Neural progenitor cell (in vitro differentiated cells): Measurements from ENCODE around the gene RIOK1. TPM values are rescaled to one million over a fixed set of nuclear protein-coding genes. Genes with fewer than 3 reads are reported as not detected.

Source experiments
- DNase-seq: peaks from one replicate; pipeline ENCODE4 v3.0.0-alpha.2; 2016; ENCODE audit warnings: low spot score
- H2AFZ ChIP-seq: fragments of 200-600 bp; sonication (generic); replicated peaks from 2 replicates; pipeline ENCODE4 v1.6.1; 2016; ENCODE audit warnings: antibody characterized with exemption
- H3F3A ChIP-seq: fragments of 200-600 bp; sonication (generic); 2 replicates; pipeline ENCODE4 v1.6.1; 2016; ENCODE audit warnings: antibody characterized with exemption, low read depth
- H3K27ac ChIP-seq: fragments of 200-600 bp; sonication (generic); 2 replicates; pipeline ENCODE4 v1.5.1; 2016; ENCODE audit warnings: mild to moderate bottlenecking
- H3K27me3 ChIP-seq: fragments of 200-600 bp; sonication (generic); 2 replicates; pipeline ENCODE4 v1.6.1; 2016; ENCODE audit warnings: mild to moderate bottlenecking, moderate library complexity
- H3K36me3 ChIP-seq: fragments of 200-600 bp; sonication (generic); 2 replicates; pipeline ENCODE4 v1.5.1; 2016
- H3K4me1 ChIP-seq: fragments of 200-600 bp; sonication (generic); 2 replicates; pipeline ENCODE4 v1.6.1; 2016; ENCODE audit warnings: mixed run types
- H3K4me2 ChIP-seq: fragments of 200-600 bp; sonication (generic); 2 replicates; pipeline ENCODE4 v1.6.1; 2016
- H3K4me3 ChIP-seq: fragments of 200-600 bp; sonication (generic); 2 replicates; pipeline ENCODE4 v1.5.1; 2016
- H3K79me2 ChIP-seq: fragments of 200-600 bp; sonication (generic); 2 replicates; pipeline ENCODE4 v1.6.1; 2016; ENCODE audit warnings: low read depth
- H3K9ac ChIP-seq: fragments of 200-600 bp; sonication (generic); 2 replicates; pipeline ENCODE4 v1.6.1; 2016
- H3K9me3 ChIP-seq: fragments of 200-600 bp; sonication (generic); 2 replicates; pipeline ENCODE4 v1.5.1; 2016; ENCODE audit warnings: low read depth
- H4K20me1 ChIP-seq: fragments of 200-600 bp; sonication (generic); 2 replicates; pipeline ENCODE4 v1.6.1; 2016; ENCODE audit warnings: low read depth
- H3K27ac Mint-ChIP-seq: 3 replicates; pipeline ENCODE4 v1.8.0; 2021; ENCODE audit warnings: mixed read lengths
- H3K27me3 Mint-ChIP-seq: 2 replicates; pipeline ENCODE4 v1.8.0; 2022; ENCODE audit warnings: low read depth, mild to moderate bottlenecking, inconsistent platforms, moderate library complexity, mixed read lengths; ENCODE audit not compliant: insufficient read depth
- H3K36me3 Mint-ChIP-seq: 3 replicates; pipeline ENCODE4 v1.8.0; 2021; ENCODE audit warnings: mixed read lengths
- H3K4me1 Mint-ChIP-seq: 3 replicates; pipeline ENCODE4 v1.8.0; 2021; ENCODE audit warnings: mixed read lengths
- H3K4me3 Mint-ChIP-seq: 3 replicates; pipeline ENCODE4 v1.8.0; 2021; ENCODE audit warnings: mild to moderate bottlenecking, moderate library complexity, mixed read lengths
- H3K9me3 Mint-ChIP-seq: 3 replicates; pipeline ENCODE4 v1.8.0; 2020; ENCODE audit warnings: mixed read lengths
- CTCF ChIP-seq: fragments of 200-600 bp; sonication (generic); IDR thresholded peaks from 2 replicates; pipeline ENCODE4 v1.5.1; 2017; ENCODE audit warnings: antibody characterized with exemption, mild to moderate bottlenecking
- EZH2 ChIP-seq: fragments of 200-600 bp; sonication (generic); IDR thresholded peaks from 2 replicates; pipeline ENCODE4 v1.6.1; 2017; ENCODE audit warnings: antibody characterized with exemption, mild to moderate bottlenecking, moderate library complexity
- EZH2phosphoT487 ChIP-seq: fragments of 200-600 bp; sonication (generic); IDR thresholded peaks from 2 replicates; pipeline ENCODE4 v1.6.1; 2017; ENCODE audit warnings: antibody characterized with exemption
- total RNA-seq: library from RNA; depleted of rRNA; stranded (reverse); fragments of >200 nt; gene quantifications from 2 replicates; pipeline ENCODE4 v1.2.3, GENCODE V29; 2015; ENCODE audit warnings: low replicate concordance

RIOK1 gene
- total RNA-seq, 1 donor from 2014 or later, result 21.5 TPM

GRCh38 chr6:7381092-7381491 is 8.5 kb upstream of the RIOK1 start:
- H3K9me3 ChIP-seq, result no peaks in the 10 kb centered on the region
- no peaks in the 10 kb centered on the region for H4K20me1 ChIP-seq
- no peak overlapping the region for H3K9ac ChIP-seq
- Mint-ChIP-seq H3K4me1 (no peaks in the 10 kb centered on the region), H3K9me3 (no peaks in the 10 kb centered on the region), H3K36me3 (no peaks in the 10 kb centered on the region), H3K27ac (no peak overlapping the region), H3K4me3 (no peak overlapping the region), H3K27me3 (peaks cover 3% of the 10 kb centered on the region)
- DNase-seq, result peak; percentile 2
- H3K27ac ChIP-seq, result no peak overlapping the region
- no peaks in the 10 kb centered on the region for H3K27me3 ChIP-seq
- no peak overlapping the region for H3K4me2 ChIP-seq
- no peak overlapping the region for H3K4me3 ChIP-seq
- no peaks in the 10 kb centered on the region for H3F3A ChIP-seq
- no peak overlapping the region for H2AFZ ChIP-seq
- no peaks in the 10 kb centered on the region for H3K4me1 ChIP-seq
- H3K36me3 ChIP-seq, result no peaks in the 10 kb centered on the region
- no peak for TF ChIP-seq EZH2
- no peak for TF ChIP-seq EZH2phosphoT487
- no peak for TF ChIP-seq CTCF
- H3K79me2 ChIP-seq, result no peaks in the 10 kb centered on the region

- H2AFZ ChIP-seq, result peak overlapping the region; percentile 96
- peaks cover 16% of the 10 kb centered on the region for H3K4me1 ChIP-seq
- peak overlapping the region; percentile 64 for H3K9ac ChIP-seq
- H3K4me3 ChIP-seq, result peak overlapping the region; percentile 73
- peak overlapping the region; percentile 94 for H3K4me3 Mint-ChIP-seq
- no peaks in the 10 kb centered on the region for H3K27me3 Mint-ChIP-seq
- peak overlapping the region; percentile 89 for H3K27ac Mint-ChIP-seq
- H3F3A ChIP-seq, result peaks cover 18% of the 10 kb centered on the region
- no peaks in the 10 kb centered on the region for H3K27me3 ChIP-seq
- H3K79me2 ChIP-seq, result peaks cover 40% of the 10 kb centered on the region
- no peaks in the 10 kb centered on the region for H3K9me3 ChIP-seq
- H3K27ac ChIP-seq, result peak overlapping the region; percentile 81
- H3K4me2 ChIP-seq, result peak overlapping the region; percentile 85
- peaks cover 21% of the 10 kb centered on the region for H3K4me1 Mint-ChIP-seq
- DNase-seq, result no peak
- peaks cover 2% of the 10 kb centered on the region for H3K36me3 Mint-ChIP-seq
- peaks cover 6% of the 10 kb centered on the region for H4K20me1 ChIP-seq
- no peaks in the 10 kb centered on the region for H3K36me3 ChIP-seq
- no peaks in the 10 kb centered on the region for H3K9me3 Mint-ChIP-seq
- TF ChIP-seq CTCF, result no peak
- TF ChIP-seq EZH2phosphoT487, result no peak
- TF ChIP-seq EZH2, result no peak
These were observed 502 bp upstream of the RIOK1 start for GRCh38 chr6:7389162-7389450.

GRCh38 chr6:7390226-7390878 is 744 bp downstream of the RIOK1 start:
- DNase-seq, result no peak
- peak; percentile 0 for TF ChIP-seq EZH2
- TF ChIP-seq EZH2phosphoT487, result no peak
- peaks cover 6% of the 10 kb centered on the region for H4K20me1 ChIP-seq
- H3K9me3 ChIP-seq, result no peaks in the 10 kb centered on the region
- no peaks in the 10 kb centered on the region for H3K27me3 Mint-ChIP-seq
- H3K27me3 ChIP-seq, result no peaks in the 10 kb centered on the region
- H3F3A ChIP-seq, result peaks cover 18% of the 10 kb centered on the region
- H2AFZ ChIP-seq, result peak overlapping the region; percentile 96
- H3K27ac ChIP-seq, result no peak overlapping the region
- peaks cover 40% of the 10 kb centered on the region for H3K79me2 ChIP-seq
- peak overlapping the region; percentile 15 for H3K9ac ChIP-seq
- H3K36me3 Mint-ChIP-seq, result peaks cover 5% of the 10 kb centered on the region
- peak overlapping the region; percentile 94 for H3K4me3 Mint-ChIP-seq
- H3K4me1 ChIP-seq, result peaks cover 16% of the 10 kb centered on the region
- no peaks in the 10 kb centered on the region for H3K9me3 Mint-ChIP-seq
- H3K4me1 Mint-ChIP-seq, result peaks cover 21% of the 10 kb centered on the region
- peak overlapping the region; percentile 73 for H3K4me3 ChIP-seq
- peak overlapping the region; percentile 85 for H3K4me2 ChIP-seq
- peak overlapping the region; percentile 38 for H3K27ac Mint-ChIP-seq
- no peaks in the 10 kb centered on the region for H3K36me3 ChIP-seq

GRCh38 chr6:7391151-7391550 is 1.5 kb downstream of the RIOK1 start:
- no peaks in the 10 kb centered on the region for H3K36me3 ChIP-seq
- H3K4me2 ChIP-seq, result peak overlapping the region; percentile 85
- H3K79me2 ChIP-seq, result peaks cover 40% of the 10 kb centered on the region
- H3K27me3 Mint-ChIP-seq, result no peaks in the 10 kb centered on the region
- peaks cover 6% of the 10 kb centered on the region for H4K20me1 ChIP-seq
- H3K27me3 ChIP-seq, result no peaks in the 10 kb centered on the region
- peaks cover 18% of the 10 kb centered on the region for H3F3A ChIP-seq
- H3K4me1 ChIP-seq, result peaks cover 16% of the 10 kb centered on the region
- H3K27ac ChIP-seq, result no peak overlapping the region
- H3K9me3 ChIP-seq, result no peaks in the 10 kb centered on the region
- no peak overlapping the region for H3K4me3 Mint-ChIP-seq
- H2AFZ ChIP-seq, result no peak overlapping the region
- H3K27ac Mint-ChIP-seq, result no peak overlapping the region
- peak overlapping the region; percentile 73 for H3K4me3 ChIP-seq
- no peak overlapping the region for H3K9ac ChIP-seq
- TF ChIP-seq EZH2, result no peak
- no peak for TF ChIP-seq CTCF
- TF ChIP-seq EZH2phosphoT487, result no peak
- H3K4me1 Mint-ChIP-seq, result peaks cover 21% of the 10 kb centered on the region
- H3K36me3 Mint-ChIP-seq, result peaks cover 7% of the 10 kb centered on the region
- no peak for DNase-seq
- H3K9me3 Mint-ChIP-seq, result no peaks in the 10 kb centered on the region
